GM19467 (cell line): ENCODE measurements around the gene PRR15L.
"Not testable (repeated sequence)": the region's sequence is repeated elsewhere in the genome, so short reads cannot be mapped to it uniquely, and the experiment has no call there.

Experiments used
- ATAC-seq: cut with Tn5 transposase; IDR thresholded peaks from one replicate; pipeline ENCODE4 v1.9.1; 2021; ENCODE audit warnings: mild to moderate bottlenecking, moderate library complexity; ENCODE audit not compliant: unreplicated experiment

PRR15L gene

DNA sequence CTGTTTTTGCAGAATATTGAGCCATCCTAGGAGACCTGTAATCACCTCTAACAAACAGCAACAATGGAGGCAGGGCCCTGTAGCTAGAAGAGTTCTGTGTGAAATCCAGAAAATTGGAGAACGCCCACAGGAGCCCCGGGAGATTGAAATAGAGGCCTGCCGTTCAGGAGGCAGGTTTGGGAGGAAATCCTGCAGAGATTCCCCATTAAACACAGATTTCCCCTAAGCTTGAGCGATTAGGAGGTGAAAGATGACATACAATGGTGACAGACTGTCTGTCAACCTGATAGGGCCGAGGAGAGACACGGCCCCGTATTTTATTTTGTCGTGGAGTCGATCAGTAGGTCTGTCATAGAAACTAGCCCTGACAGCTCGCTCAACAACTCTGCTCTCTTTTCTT is 31.5 kb upstream of the PRR15L start:
- ATAC-seq, result no peak

DNA sequence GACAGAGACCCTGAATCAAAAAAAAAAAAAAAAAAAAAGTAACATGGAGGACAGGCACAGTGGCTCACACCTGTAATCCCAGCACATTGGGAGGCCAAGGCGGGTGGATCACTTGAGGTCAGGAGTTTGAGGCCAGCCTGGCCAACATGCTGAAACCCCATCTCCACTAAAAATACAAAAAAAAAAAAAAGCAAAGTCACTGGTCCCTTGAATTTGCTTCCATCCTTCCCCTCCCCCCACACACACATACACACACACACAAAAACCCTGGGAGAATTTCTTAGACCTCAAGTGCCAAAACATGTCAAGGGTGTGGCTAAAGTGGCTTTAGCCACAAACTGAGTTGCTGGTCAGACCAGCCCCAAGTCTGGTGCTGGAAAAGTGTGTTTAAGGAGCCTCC is 30.8 kb upstream of the PRR15L start:
- ATAC-seq, result not testable (repeated sequence)

DNA sequence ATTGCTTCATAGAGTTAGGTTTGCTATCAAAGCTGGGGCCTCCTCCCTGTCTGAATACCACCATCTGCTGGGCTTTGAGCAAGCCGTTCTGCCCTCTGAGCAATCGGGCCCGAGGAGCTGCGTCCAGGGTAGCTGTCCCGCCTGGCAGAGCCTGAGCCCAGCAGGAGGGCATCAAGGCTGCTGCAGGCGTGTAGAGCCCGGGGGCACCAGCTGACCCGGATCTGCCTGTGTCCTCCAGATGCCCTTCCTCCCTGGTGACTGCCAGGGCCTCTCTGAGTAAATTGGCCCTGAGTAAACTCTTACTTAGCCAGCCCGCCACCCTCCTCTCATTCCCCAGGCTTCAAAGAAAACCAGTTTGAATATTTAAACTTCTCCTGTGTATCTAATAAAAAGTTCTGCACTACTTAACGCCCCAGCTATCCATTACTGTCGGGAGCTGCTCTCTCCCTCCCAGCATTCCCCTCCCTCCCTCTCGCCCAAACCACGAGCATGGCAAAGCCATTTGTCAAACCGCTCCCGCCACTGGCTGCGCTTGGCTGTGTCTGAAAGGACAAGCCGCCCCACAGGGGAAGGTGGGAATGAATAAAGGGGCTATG is 29.7 kb upstream of the PRR15L start:
- ATAC-seq, result no peak

DNA sequence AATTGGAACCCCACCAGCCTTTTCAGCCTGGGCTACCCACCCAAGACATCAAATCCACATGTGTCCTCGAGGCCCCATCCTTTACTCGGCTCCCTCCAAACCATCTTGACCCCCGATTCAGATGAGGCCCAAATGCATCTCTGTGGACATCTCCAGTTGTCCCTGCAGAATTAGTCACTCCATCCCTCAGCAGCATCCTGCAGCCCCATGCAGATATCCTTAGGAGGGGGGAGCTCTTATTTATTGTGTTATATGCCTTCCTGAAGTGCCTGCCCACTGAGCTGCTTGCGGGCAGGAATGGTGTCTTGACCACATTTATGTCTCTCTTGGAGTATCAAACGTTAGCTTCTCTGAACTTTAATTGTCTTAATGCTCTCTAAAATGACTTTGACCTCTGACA is 28.8 kb upstream of the PRR15L start:
- no peak for ATAC-seq

DNA sequence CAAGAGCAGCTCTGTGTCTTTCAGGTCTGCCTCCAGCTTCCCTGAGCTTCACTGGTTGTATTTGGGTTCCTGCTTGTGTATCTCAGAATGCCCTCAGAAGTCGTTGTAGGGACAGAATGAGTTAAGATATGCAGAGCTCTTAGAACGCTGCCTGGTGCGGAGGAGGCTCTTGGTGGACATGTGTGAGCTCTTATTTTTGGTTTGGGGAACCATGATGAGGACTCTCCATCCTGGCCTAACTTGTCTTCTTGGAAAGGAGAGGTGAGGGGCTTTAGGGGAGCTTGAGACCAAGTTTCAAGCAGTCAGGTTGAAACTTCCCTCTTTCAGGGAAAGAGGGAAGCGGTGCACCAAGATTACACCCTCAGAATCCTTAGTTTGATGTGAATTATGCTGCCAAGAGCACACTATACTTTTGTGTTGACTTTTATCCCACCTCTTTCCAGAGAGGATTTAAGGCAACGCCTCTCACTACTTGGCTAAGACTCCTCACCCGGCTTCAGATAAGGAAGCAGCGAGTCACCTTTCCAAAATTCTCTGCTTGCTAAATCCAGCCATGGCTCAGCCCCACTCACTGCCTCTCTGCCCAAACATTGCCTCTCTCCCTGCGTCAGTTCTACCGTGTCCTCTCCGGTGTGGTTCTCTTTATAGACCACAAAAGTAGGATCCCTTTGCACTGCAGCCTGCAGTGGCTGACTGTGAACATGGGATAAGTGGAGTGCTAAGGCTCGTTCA is 26.0 kb upstream of the PRR15L start:
- no peak for ATAC-seq

DNA sequence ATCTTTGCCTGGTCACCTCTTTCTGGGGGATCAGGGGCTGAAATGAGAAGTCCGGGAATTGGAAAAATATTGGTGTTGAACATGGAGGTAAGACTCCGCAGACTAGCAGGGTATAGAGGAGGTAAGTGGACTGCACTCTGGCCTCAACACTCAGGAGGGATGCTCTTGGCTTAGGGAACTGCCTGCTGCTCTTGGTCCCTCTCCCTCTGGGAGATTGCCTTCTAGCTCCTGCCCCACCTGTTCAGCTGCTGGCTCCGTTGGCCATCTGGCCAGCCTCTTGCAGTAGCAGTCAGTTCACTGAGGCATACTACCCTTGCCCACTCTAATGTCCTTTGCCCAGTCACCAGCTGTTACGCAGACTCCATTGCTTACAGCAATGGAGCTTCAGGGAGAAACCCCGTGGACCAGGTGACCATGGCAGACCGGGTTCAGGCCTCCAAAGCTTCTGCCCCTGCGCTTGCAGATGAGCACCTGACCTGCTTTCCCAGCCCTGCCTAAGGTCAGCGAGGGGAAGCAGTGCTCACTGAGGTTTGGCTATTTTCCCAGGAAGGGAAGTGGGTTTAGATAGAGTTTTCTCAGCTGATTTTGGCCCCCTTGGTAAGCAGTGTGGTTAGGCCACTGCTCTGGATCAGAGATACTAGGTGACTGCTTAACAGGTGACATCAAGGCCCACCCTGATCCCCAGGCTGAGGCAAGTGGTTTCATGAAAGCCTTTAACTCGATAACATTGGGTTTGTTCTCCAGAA is 25.1 kb upstream of the PRR15L start:
- no peak for ATAC-seq

DNA sequence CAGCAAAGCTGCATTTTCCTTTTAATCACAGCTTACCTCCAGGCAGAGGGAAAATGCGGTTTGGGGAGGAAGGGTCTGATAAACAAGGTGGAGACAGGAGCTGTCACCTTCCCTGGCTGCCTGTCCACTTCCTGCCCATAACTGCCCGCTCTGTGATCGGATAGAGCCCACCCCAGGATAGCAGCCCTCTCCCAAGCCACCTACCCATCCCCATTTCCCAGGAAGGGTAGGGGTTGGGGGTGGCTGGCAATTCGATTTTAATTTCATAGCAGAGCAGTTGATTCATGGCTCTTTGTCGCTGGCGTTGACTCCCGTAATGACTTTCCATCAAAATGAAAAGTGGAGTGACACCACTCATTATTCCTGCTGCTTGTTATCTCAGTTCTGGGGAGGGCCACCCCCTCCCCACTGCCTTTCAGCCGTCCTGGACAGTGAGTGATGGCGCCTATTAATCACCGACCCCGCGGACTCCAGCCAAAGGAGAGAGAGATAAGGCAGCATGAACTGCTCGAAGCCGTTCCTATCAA is 24.5 kb upstream of the PRR15L start:
- no peak for ATAC-seq

DNA sequence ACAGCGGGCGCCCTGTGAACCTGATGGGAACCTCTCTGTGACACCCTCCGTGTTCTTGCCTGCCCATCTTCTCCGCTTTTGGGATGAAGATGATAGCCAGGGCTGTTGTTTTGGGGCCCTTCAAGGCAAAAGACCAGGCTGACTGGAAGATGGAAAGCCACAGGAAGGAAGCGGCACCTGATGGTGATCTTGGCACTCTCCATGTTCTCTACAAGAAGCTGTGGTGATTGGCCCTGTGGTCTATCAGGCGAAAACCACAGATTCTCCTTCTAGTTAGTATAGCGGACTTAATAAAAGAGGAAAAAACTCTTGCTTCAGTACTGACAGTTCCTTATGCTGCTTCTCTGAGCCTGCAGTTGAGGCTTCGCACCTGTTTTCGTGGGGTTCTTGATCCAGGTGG is 23.8 kb upstream of the PRR15L start:
- ATAC-seq, result no peak

DNA sequence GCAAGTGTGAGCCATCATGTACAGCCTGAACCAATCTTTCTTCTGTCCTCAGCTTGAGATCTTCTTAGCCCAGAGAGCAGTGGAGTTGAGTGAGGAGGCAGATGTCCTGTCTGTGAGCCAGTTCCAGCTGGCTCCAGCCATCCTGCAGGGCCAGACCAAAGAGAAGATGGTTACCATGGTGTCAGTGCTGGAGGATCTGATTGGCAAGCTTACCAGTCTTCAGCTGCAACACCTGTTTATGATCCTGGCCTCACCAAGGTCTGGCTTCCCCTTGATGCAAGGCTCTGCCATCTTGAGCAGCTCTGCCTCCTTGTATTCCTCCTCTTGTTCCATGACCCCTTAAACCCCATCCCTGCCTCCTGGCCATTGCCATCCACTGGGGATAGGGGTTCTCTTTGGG is 22.9 kb upstream of the PRR15L start:
- no peak for ATAC-seq

DNA sequence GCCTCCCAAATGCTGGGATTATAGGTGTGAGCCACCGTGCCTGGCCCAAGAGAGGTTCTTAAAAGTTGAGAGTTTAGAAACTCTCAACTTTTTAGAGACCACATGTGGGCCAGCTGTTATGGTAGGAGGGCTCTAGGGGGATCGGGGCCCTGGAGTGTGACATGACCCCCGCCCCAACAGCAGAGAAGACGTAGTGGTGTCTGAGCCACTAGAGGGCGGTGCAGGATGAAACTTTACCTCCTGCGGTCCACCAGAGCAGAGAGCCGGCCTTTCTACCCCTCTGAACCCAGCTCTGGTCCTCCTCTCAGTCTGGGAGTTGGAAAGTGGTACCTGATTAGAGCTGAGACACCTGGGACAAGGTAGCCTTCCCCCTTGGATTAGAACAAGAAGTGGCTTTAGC is 20.6 kb upstream of the PRR15L start:
- no peak for ATAC-seq

DNA sequence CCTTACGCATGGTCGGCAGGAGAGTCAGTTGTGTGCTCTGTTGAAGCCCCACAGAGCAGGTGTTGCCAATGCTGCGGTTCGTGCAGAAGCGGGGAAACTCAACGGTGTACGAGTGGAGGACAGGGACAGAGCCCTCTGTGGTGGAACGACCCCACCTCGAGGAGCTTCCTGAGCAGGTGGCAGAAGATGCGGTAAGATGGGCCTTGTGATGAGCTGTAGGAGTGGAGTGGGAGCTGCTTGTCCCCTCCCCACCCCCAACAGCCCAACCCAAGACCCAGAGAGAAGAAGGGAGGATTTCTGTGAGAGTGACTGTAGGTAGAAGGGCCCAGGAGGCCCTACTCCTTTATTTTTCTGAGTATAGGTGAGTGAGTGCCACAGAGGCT is 18.1 kb upstream of the PRR15L start:
- no peak for ATAC-seq

DNA sequence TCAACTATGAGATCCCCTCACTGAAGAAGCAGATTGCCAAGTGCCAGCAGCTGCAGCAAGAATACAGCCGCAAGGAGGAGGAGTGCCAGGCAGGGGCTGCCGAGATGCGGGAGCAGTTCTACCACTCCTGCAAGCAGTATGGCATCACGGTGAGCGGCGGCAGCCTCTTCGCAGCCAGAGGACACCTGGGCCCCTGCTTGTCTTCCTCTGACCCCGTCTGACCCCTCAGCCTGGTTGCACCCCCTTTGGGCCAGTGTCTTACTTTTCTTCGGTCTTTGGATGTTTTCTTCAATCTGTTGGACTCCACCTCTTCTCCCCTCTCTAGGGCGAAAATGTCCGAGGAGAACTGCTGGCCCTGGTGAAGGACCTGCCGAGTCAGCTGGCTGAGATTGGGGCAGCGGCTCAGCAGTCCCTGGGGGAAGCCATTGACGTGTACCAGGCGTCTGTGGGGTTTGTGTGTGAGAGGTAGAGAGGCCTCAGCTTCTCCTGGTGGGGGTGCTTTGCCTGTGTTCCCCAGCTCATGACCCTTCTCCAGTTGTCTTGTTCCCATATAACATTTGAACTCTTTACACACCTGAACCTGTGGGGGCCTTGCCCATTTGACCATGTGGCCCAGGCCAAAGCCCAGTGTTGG is 17.6 kb upstream of the PRR15L start:
- ATAC-seq, result no peak

DNA sequence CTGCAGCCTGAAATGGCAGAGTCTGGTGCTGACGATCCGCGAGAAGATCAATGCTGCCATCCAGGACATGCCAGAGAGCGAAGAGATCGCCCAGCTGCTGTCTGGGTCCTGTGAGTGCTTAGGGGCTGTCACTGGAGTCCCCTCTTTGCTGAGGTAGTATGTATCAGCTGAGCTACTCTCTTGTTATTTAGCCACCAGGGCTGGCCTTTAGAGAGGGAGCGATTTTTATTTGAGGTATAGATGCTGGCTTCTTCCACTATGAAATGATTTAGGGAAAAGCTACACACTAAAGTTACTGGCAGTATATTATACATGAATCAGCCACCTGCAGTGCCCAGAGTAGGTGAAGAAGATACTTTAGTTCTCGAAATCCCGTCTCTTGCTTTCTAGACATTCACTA is 15.9 kb upstream of the PRR15L start:
- no peak for ATAC-seq

DNA sequence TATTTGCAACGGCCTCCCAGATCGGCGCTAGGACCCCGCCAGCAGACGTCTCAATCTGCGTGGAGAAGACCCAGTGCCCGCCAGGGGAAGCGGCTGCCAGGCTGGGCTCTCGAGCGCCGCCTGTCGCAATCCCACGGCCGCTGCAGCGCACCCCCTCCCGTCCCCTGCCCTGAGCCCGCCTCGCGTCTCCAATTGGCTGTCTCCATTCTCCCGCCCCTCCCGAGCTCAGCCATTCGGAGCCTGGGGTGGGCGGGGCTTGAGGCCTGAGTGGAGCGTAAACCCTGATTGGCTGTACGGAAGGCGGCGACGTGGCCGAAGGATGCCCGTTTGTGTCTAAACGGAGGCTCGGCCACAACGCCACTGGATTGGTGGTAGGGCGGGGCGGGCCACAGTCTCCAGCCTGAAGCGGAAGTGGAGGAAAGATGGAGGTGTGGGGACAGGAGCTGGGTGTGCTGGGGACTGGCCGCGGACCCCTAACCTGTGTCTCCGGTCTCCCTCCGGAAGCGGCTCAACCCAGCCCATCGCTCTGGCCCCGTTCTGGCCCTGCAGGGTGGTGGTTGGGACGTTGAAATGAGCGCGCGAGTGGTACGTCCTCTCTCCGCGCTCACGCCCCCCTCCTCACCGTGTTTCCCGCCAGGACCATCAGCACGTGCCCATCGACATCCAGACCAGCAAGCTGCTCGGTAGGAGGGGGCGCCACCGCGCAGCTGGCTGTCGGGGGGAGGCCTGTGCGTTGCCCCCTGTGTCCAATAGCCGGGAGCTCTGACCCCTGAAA is 13.2 kb upstream of the PRR15L start, which contains the start of gene CDK5RAP3:
Gene CDK5RAP3, plus strand, starts transcription at position 389 of the 775 bp plus-strand sequence. Its CDS starts 34 bp downstream, at position 423.
- ATAC-seq, result peak; percentile 96

DNA sequence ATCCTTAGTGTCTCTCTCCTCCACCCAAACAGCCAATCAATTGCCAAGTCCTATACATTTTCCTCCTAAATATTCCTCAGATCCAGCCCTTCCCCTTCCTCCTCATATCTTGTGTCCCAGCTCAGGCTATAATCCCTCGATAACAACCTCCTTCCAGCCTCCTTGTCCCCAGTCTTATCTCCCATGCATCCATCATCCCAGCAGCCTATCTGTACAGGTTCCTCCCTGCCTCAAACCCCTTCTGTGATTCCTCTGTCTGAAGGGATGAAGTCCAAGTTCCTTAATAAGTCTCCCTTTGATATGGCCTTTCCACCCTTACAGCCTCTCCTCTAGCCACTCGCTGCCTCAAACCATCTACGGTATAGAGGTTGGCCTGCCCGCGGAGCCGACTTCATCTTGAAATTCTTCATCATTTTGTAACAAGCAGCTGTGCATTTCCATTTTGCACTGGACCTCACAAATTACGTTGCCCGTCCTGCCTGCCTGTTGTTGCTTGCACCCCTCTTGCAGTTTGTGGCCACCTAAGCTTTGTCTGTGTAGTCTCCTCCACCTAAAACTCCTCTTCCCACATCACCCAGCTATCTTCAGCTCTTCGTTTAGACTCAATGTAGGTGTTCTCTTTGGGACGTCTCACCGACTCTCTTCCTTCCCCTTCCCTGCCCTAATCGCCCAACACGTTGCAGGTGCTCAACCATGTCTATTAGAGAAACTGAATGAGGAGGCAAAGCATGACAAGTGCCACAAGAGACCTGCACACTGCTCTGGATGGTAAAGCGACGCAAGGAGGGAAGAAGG is 12.4 kb upstream of the PRR15L start:
- no peak for ATAC-seq

DNA sequence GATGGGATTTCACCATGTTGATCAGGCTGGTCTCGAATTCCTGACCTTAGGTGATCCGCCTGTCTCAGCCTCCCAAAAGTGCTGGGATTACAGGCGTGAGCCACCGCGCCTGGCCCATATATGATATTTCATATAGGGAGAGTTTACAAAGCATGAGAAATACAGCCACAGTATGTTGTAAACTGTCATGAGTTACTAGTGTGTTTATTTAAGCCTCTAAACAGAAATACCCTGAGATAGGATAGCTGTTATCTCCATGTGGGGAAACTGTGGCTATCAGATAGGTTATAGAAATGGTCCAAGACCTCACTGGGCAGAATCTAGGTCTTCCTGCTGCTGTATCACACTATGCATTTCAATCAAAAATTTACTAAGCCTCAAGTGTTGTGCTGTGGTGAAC is 11.2 kb upstream of the PRR15L start:
- ATAC-seq, result no peak

DNA sequence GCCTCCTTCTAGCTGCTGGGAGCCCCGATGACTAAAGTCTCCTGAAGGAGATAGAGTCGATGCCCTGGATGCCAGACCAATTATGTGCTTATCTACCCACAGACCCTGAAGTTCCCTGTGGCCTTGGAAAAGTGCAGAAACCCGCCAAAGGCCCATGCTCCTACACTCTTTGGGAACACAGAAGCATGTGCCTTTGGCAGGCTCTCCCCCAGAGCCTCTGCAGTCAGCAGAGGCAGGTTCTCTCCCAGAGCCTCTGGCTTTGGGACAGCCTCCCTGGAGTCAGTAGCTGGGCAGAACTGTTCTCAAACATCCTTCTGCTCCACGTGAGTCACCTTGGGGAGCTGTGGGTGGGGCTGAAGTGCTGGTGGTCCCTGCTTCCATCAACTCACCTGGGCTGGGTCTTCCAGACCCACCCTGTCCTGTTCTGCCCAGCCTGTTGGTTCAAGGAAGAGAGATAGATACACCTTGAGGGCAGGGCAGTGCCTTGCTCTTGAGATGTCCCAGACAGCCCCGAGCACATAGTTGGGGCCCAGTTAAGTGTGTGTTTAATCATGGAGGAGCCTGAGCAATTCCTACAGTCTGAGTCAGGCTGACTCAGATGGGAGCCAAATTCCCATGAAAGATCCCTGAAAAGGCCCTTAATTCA is 10.0 kb upstream of the PRR15L start:
- ATAC-seq, result no peak

DNA sequence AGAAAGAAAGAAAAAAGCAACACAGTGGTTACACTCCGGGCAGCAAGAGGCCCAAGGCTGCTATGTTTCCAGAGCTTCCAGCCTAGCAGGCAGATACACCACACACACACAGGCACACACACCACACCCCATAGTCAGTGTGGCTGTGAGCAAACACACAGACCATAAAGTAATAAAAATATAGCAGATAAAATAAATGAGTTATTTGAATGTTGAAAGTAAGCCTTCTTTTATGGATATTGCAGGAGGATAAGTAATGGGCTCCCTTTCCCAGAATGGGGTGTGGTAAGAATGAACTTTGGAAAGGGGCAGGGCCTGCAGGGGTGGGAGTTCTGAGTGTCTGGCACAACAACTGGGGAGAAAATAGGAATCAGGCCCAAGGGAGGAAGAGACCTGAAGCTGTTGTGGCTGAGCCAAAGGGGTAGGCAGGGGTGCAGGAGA is 8.4 kb upstream of the PRR15L start:
- ATAC-seq, result no peak

DNA sequence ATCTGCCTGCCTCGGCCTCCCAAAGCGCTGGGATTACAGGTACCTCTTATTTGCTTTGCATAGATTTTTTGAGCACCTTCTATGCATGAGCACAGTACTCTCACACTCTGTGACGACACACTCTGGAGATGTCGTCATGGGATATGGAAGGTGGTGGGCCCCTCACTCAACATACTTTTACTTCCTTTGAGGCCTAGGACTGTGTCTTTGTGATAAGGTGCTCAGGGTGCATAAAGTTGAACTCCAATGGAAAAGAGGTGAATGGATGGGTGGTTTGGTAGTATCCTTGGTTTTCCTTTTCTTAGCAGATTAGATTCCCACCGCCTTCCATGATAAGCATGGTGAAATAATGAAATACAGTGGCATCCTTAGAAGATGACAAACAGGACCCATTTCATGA is 7.2 kb upstream of the PRR15L start:
- no peak for ATAC-seq
